ENCODE data around the gene ERFL. TPM values are rescaled to one million over a fixed set of nuclear protein-coding genes. Genes with fewer than 3 reads are reported as not detected.
"Not testable (repeated sequence)": the region's sequence is repeated elsewhere in the genome, so short reads cannot be mapped to it uniquely, and the experiment has no call there.

ERFL gene
- total RNA-seq, 1 donor from 2014 or later = 0.67 TPM

DNA sequence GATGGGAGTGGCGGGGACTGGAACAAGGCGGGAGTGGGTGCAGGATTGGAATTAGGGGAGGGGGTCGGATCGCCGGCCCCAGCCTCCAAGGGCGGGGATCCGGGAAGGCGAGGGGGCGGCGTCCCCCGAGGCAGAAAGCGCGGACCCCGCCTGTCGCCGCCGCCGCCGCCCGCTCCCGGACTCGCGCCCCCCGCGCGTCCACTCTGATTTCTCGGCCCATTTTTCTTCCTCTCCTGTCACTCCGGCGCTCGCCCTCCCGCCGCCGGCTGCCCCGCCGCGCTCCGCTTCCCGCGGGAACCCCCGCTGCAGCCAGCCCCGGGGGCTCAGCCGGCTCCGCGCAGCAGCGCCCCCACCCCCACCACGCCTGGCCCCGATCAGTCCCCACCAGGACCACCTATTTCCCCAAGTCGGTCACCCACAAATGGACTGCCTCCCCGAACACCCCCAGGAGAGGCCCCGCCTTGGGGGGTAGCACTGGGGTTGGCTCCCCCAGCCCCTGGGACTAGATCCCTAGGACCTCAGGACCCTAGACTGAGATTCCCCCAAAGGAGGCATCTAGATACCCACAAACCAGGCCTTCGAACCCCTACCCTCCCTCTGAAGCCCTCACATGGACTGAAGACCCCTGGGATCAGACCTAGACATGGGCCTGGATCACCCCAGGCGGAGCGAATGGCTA, 12.6 kb upstream of the ERFL start:
- Mint-ChIP-seq H3K36me3 (peaks cover 3% of the 10 kb centered on the region), H3K27ac (peak overlapping the region; percentile 78), H3K4me3 (peak overlapping the region; percentile 75), H3K4me1 (peaks cover 8% of the 10 kb centered on the region), H3K9me3 (peaks cover 4% of the 10 kb centered on the region), H3K27me3 (ENCODE audit: low read depth) (peaks cover 38% of the 10 kb centered on the region)
- TF ChIP-seq, protein P1, sequence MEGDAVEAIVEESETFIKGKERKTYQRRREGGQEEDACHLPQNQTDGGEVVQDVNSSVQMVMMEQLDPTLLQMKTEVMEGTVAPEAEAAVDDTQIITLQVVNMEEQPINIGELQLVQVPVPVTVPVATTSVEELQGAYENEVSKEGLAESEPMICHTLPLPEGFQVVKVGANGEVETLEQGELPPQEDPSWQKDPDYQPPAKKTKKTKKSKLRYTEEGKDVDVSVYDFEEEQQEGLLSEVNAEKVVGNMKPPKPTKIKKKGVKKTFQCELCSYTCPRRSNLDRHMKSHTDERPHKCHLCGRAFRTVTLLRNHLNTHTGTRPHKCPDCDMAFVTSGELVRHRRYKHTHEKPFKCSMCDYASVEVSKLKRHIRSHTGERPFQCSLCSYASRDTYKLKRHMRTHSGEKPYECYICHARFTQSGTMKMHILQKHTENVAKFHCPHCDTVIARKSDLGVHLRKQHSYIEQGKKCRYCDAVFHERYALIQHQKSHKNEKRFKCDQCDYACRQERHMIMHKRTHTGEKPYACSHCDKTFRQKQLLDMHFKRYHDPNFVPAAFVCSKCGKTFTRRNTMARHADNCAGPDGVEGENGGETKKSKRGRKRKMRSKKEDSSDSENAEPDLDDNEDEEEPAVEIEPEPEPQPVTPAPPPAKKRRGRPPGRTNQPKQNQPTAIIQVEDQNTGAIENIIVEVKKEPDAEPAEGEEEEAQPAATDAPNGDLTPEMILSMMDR (IDR thresholded peaks at IDR 0.05; ENCODE audit: unreplicated experiment) = no peak
- DNase-seq (ENCODE audit: low spot score in 2 of 2, unreplicated experiment in 2 of 2) = peak in 1 of 2 experiments; percentile 46

DNA sequence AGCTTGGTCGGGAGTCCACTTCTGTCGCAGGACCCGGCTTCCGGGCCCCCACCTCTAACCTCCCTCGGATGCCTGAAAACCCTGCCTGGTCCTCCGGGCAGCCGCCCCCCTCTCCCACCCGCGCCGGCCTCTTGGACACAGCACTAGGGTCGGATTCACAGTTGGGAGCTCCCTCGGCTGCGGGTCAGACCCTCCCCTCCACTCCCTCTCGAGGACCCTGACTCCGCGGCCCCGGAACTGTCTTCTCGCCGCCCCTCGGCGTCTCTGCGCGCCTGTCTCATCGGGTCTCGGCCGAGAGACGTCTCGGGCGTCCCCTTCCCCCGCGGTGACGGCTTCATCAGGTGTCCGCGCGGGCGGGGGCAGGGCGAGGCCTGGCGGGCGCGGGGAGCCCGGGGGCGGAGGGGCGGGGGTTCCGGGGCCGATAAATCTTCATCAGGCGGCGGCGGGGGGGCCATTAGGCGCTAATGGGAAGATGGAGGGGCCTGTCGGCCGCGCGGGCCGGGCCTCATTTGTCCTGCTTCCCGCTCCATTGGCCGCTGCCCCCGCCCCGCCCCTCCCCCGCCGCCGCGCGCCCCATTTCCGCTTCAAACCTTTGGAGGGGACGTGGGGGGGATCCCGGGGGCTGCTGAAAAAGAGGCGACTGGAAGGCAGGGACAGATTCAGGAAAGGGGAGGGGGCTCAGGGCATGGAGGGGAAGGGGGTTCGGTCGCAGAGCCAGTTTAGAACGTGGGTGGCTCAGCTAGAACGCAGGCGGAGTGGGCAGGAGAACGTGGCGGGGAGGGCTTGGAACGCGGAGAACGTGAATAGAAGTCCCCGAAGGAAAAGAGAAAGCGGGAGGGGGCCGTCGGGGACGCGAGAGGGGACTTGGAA, 11.8 kb upstream of the ERFL start:
- peaks cover 12% of the 10 kb centered on the region for H3K4me1 Mint-ChIP-seq
- TF ChIP-seq, protein P1 (IDR thresholded peaks at IDR 0.05; ENCODE audit: unreplicated experiment) = no peak
- H3K36me3 Mint-ChIP-seq = peaks cover 3% of the 10 kb centered on the region
- peak overlapping the region; percentile 75 for H3K4me3 Mint-ChIP-seq
- H3K27me3 Mint-ChIP-seq (ENCODE audit: low read depth) = peaks cover 43% of the 10 kb centered on the region
- H3K9me3 Mint-ChIP-seq = peaks cover 4% of the 10 kb centered on the region
- peak in 1 of 2 experiments; percentile 58 for DNase-seq (ENCODE audit: low spot score in 2 of 2, unreplicated experiment in 2 of 2)
- peak overlapping the region; percentile 85 for H3K27ac Mint-ChIP-seq

- peaks cover 52% of the 10 kb centered on the region for H3K27me3 Mint-ChIP-seq (ENCODE audit: low read depth)
- DNase-seq (ENCODE audit: low spot score in 2 of 2, unreplicated experiment in 2 of 2); H3K4me3 Mint-ChIP-seq; H3K9me3 Mint-ChIP-seq; H3K36me3 Mint-ChIP-seq; H3K27ac Mint-ChIP-seq: not testable (repeated sequence)
- peaks cover 16% of the 10 kb centered on the region for H3K4me1 Mint-ChIP-seq
Observed at GRCh38 chr19:41939209-41939608, 11.0 kb upstream of the ERFL start.

DNA sequence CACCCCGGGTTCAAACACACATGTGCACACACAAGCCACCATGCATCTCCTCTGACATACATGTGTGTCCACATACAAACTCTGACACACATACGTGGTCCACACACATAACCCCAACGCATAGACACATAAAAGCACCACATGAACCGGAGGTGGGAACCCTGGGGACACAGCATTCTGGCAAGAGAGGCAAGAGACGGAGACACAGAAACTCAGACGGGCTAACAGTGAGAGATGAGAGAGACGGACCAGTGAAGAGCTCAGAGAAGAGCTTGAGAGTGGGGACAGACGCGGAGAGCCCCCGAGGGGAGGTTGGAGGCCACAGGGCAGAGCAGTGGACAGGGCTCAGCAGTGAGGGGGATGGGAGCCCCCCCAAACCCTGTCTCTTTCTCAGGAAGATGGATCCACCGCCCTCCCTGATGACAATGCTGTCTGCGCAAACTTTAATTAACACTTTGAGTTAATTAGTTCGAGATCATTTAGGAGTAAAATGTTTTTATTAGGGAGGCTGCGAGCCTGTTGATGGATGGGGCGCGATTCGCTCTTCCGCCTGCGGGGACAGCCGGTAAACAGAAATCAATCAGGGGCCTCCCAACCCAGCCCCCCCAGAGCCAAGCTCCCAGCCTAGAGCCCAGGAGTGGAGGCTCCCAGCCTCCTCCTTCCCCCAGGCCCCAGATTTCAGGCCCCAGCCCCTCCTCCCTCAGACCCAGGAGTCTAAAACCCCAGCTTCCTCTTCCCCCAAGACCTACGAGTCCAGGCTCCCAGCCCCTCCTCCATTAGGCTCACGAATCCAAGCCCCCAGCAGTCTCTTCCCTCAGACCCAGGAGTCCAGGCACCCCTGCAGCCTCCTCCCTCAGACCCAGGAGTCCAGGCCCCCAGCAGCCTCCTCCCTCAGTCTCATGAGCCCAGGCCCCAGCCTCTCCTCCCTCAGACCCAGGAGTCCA, 9.5 kb upstream of the ERFL start:
- peak overlapping the region; percentile 28 for H3K4me3 Mint-ChIP-seq
- H3K27me3 Mint-ChIP-seq (ENCODE audit: low read depth) = peaks cover 61% of the 10 kb centered on the region

GRCh38 chr19:41936961-41937360, 8.7 kb upstream of the ERFL start:
- no peaks in the 10 kb centered on the region for H3K9me3 Mint-ChIP-seq
- peaks cover 19% of the 10 kb centered on the region for H3K4me1 Mint-ChIP-seq
- DNase-seq (ENCODE audit: low spot score in 2 of 2, unreplicated experiment in 2 of 2) = no peak
- no peaks in the 10 kb centered on the region for H3K36me3 Mint-ChIP-seq
- no peak overlapping the region for H3K27ac Mint-ChIP-seq
- TF ChIP-seq, protein P1 (IDR thresholded peaks at IDR 0.05; ENCODE audit: unreplicated experiment) = no peak
- H3K27me3 Mint-ChIP-seq (ENCODE audit: low read depth) = peaks cover 67% of the 10 kb centered on the region
- H3K4me3 Mint-ChIP-seq = no peak overlapping the region

More for the DNA sequence above, 9.5 kb upstream of the ERFL start:
- DNase-seq (ENCODE audit: low spot score in 2 of 2, unreplicated experiment in 2 of 2) = no peak
- Mint-ChIP-seq H3K9me3 (peaks cover 2% of the 10 kb centered on the region), H3K27ac (no peak overlapping the region), H3K4me1 (peaks cover 16% of the 10 kb centered on the region), H3K36me3 (peaks cover 2% of the 10 kb centered on the region)
- TF ChIP-seq, protein P1 (IDR thresholded peaks at IDR 0.05; ENCODE audit: unreplicated experiment) = no peak

Measured in mesothelial cell of epicardium (in vitro differentiated cells).